ENCODE measurements around the gene CRELD1. TPM values are rescaled to one million over a fixed set of nuclear protein-coding genes. Genes with fewer than 3 reads are reported as not detected.

Gene CRELD1
- total and polyA plus RNA-seq, 9 of the 15 experiments (the other 6 are each of a cell fraction or from before 2014, with no cell fraction given): 3.3 to 25.8 (median 16.5) TPM

DNA sequence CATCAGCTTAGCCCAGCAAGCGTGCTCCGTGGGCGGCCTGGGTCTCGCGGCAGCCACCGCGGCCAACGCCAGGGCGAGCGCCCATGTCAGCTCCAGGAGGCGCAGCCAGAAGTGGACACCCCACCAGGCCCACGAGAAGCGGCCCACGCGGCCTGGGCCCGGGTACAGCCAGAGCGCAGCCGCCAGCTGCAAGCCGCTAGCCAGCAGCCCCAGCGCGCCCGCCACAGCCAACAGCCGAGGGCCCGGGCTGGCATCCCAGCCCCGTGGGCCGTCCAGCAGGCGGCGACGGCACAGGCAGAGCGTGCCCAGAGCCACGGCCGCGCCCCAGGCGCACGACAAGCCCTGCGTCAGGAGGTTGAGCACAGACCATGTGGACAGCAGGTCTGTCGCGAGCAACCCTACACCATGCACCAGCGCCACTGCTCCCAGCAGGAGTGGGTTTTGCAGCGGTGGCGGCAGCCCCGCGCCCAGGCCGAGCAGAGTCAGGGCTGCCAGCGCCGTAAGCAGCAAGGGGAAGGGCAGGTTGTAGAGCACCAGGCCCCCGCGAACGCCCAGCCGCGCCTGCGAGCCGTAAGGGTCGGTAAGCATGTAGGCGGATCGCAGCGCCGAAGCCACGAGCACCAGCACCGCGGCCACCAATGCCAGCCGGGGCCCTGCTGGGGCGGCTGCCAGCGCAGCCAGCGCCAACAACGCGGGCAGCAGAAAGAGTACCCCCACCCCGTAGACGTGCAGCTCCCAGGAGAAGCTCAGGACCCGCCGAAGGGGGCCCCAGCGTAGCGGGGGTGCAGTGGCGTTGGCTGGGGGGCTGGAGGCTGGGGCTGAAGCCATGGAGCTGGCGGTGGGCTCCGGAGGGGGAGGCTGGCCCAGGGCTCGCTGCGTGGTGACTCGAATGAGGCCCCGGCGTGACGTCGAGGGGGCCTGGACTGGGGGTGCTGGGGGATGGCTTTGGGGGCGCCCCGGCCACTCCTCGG lies 13.7 kb downstream of the CRELD1 start:
- 97% methylated on average over 74 of the region's 86 CpGs for WGBS (ENCODE audit: insufficient coverage, low coverage, missing lambda C conversion rate)
- no peak for ATAC-seq
- in situ Hi-C loops (cut with MboI): no loop called here
- POLR2A ChIA-PET: interaction anchor here (1.2 to 2.0 kb wide), 2 partner anchors 12 to 15 kb away, joined by 3 to 8 read pairs; no protein-coding TSS in a partner anchor
- Histone ChIP-seq H3K9me1 (ENCODE audit: control insufficient read depth, insufficient read depth, low read length) (no peaks in the 10 kb centered on the region), H3K4me3 (no peak overlapping the region), H4K20me1 (replicated peaks; ENCODE audit: control insufficient read depth, insufficient read depth, low read length) (no peaks in the 10 kb centered on the region), H3K4me2 (ENCODE audit: insufficient read depth, low read length) (no peak overlapping the region), H3K9ac (ENCODE audit: insufficient read depth in 1 of 2, low read depth in 2 of 2, low read length in 2 of 2) (no peak overlapping the region; a peak in 1 of 4 replicates), H3K9me3 (replicated peaks; ENCODE audit: control insufficient read depth, insufficient read depth, low read depth, low read length) (no peaks in the 10 kb centered on the region), H3K79me2 (ENCODE audit: control insufficient read depth, insufficient read depth, low read length) (no peaks in the 10 kb centered on the region), H3K27ac (ENCODE audit: extremely low read depth, low read depth, low read length) (no peak overlapping the region), H2AFZ (ENCODE audit: low read depth, low read length) (no peak overlapping the region), H3K36me3 (ENCODE audit: control insufficient read depth, insufficient read depth, low read length) (peaks cover 13% of the 10 kb centered on the region; the same call in 1 of the 3 replicates), H3K27me3 (ENCODE audit: control insufficient read depth in 2 of 2, insufficient read depth in 2 of 2, low read length in 2 of 2) (no peaks in the 10 kb centered on the region), H3K4me1 (replicated peaks in 1 of 2; ENCODE audit: control insufficient read depth in 2 of 2, insufficient read depth in 2 of 2, low read length in 2 of 2) (peaks cover 6 to 41% of the 10 kb centered on the region in 2 experiments; a peak in 4 of 5 replicates)
- no peak for FAIRE-seq
- intact Hi-C loops (cut with micrococcal nuclease): no loop called here
- CTCF ChIA-PET (ENCODE audit: low intra/inter-chr PET ratio): no interaction called here
- BruUV-seq (replicated peaks): no TSS peak
- DNase-seq (ENCODE audit: extremely low read depth in 1 of 4, low spot score in 3 of 4): no peak
- TF ChIP-seq ZNF232 (CRISPR knock-in tag; IDR thresholded peaks at IDR 0.05) (no peak), PRMT5 (CRISPR knock-in tag; IDR thresholded peaks at IDR 0.05) (no peak), MYC (IDR thresholded peaks at IDR 0.05; ENCODE audit: low read depth, low read length) (no peak), MYC (CRISPR knock-in tag; IDR thresholded peaks at IDR 0.05; ENCODE audit: borderline replicate concordance, low read depth) (no peak), PHTF2 (CRISPR knock-in tag; IDR thresholded peaks at IDR 0.05) (no peak), ZNF253 (CRISPR knock-in tag; conservative IDR thresholded peaks at IDR 0.05) (no peak), PPARD (CRISPR knock-in tag; IDR thresholded peaks at IDR 0.05) (no peak), HMG20B (CRISPR knock-in tag; IDR thresholded peaks at IDR 0.05) (no peak), HDAC3 (IDR thresholded peaks at IDR 0.05; ENCODE audit: borderline replicate concordance, partially characterized antibody) (no peak), POLR2G (IDR thresholded peaks at IDR 0.05; ENCODE audit: low read depth, low read length) (peak; percentile 51; the same call in 1 of the 2 replicates), RUNX1 (IDR thresholded peaks at IDR 0.05; ENCODE audit: low read depth) (no peak), KDM2B (CRISPR knock-in tag; IDR thresholded peaks at IDR 0.05) (no peak)
- TF ChIP-seq, protein P1, sequence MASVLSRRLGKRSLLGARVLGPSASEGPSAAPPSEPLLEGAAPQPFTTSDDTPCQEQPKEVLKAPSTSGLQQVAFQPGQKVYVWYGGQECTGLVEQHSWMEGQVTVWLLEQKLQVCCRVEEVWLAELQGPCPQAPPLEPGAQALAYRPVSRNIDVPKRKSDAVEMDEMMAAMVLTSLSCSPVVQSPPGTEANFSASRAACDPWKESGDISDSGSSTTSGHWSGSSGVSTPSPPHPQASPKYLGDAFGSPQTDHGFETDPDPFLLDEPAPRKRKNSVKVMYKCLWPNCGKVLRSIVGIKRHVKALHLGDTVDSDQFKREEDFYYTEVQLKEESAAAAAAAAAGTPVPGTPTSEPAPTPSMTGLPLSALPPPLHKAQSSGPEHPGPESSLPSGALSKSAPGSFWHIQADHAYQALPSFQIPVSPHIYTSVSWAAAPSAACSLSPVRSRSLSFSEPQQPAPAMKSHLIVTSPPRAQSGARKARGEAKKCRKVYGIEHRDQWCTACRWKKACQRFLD (CRISPR knock-in tag; IDR thresholded peaks at IDR 0.05): no peak
- TF ChIP-seq, protein P2, sequence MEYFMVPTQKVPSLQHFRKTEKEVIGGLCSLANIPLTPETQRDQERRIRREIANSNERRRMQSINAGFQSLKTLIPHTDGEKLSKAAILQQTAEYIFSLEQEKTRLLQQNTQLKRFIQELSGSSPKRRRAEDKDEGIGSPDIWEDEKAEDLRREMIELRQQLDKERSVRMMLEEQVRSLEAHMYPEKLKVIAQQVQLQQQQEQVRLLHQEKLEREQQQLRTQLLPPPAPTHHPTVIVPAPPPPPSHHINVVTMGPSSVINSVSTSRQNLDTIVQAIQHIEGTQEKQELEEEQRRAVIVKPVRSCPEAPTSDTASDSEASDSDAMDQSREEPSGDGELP (CRISPR knock-in tag; IDR thresholded peaks at IDR 0.05; ENCODE audit: borderline replicate concordance): no peak
- TF ChIP-seq, protein P3, sequence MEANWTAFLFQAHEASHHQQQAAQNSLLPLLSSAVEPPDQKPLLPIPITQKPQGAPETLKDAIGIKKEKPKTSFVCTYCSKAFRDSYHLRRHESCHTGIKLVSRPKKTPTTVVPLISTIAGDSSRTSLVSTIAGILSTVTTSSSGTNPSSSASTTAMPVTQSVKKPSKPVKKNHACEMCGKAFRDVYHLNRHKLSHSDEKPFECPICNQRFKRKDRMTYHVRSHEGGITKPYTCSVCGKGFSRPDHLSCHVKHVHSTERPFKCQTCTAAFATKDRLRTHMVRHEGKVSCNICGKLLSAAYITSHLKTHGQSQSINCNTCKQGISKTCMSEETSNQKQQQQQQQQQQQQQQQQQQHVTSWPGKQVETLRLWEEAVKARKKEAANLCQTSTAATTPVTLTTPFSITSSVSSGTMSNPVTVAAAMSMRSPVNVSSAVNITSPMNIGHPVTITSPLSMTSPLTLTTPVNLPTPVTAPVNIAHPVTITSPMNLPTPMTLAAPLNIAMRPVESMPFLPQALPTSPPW (CRISPR knock-in tag; IDR thresholded peaks at IDR 0.05): no peak
- TF ChIP-seq, protein P4, sequence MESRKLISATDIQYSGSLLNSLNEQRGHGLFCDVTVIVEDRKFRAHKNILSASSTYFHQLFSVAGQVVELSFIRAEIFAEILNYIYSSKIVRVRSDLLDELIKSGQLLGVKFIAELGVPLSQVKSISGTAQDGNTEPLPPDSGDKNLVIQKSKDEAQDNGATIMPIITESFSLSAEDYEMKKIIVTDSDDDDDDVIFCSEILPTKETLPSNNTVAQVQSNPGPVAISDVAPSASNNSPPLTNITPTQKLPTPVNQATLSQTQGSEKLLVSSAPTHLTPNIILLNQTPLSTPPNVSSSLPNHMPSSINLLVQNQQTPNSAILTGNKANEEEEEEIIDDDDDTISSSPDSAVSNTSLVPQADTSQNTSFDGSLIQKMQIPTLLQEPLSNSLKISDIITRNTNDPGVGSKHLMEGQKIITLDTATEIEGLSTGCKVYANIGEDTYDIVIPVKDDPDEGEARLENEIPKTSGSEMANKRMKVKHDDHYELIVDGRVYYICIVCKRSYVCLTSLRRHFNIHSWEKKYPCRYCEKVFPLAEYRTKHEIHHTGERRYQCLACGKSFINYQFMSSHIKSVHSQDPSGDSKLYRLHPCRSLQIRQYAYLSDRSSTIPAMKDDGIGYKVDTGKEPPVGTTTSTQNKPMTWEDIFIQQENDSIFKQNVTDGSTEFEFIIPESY (CRISPR knock-in tag; IDR thresholded peaks at IDR 0.05): peak; percentile 94
